KMS-11 (cell line): Measurements from ENCODE around the gene KHK.
A peak's percentile ranks its signal among the peaks of the same experiment; 100 is the strongest.

Experiments used
- H2AFZ ChIP-seq: fragments of 200-600 bp; sonication (generic); 2 replicates; pipeline ENCODE4 v1.6.1; 2016; ENCODE audit warnings: antibody characterized with exemption, mixed run types, low read depth
- H3K27ac ChIP-seq: fragments of 200-600 bp; sonication (generic); 2 replicates; pipeline ENCODE4 v1.6.1; 2016; ENCODE audit warnings: mild to moderate bottlenecking, mixed run types
- H3K27me3 ChIP-seq: fragments of 200-600 bp; sonication (generic); 2 replicates; pipeline ENCODE4 v1.6.1; 2017; ENCODE audit warnings: mild to moderate bottlenecking, low read depth, mixed run types, moderate library complexity; ENCODE audit not compliant: insufficient read depth
- H3K36me3 ChIP-seq: fragments of 200-600 bp; sonication (generic); 2 replicates; pipeline ENCODE4 v1.6.1; 2017; ENCODE audit warnings: mild to moderate bottlenecking, mixed run types; ENCODE audit not compliant: insufficient read depth
- H3K4me1 ChIP-seq: fragments of 200-600 bp; sonication (generic); 2 replicates; pipeline ENCODE4 v1.6.1; 2016; ENCODE audit warnings: mild to moderate bottlenecking, low read depth, mixed run types; ENCODE audit not compliant: poor library complexity, severe bottlenecking
- H3K4me2 ChIP-seq: fragments of 200-600 bp; sonication (generic); 2 replicates; pipeline ENCODE4 v1.7.0; 2016; ENCODE audit warnings: mild to moderate bottlenecking, mixed run types
- H3K4me3 ChIP-seq: fragments of 200-600 bp; sonication (generic); IDR thresholded peaks from 2 replicates; pipeline ENCODE4 v1.6.1; 2017; ENCODE audit warnings: low read depth, low read length, mixed read lengths; ENCODE audit not compliant: insufficient read depth
- H3K79me2 ChIP-seq: fragments of 200-600 bp; sonication (generic); 2 replicates; pipeline ENCODE4 v1.6.1; 2016; ENCODE audit warnings: low read depth, mixed run types; ENCODE audit not compliant: insufficient read depth
- H3K9ac ChIP-seq: fragments of 200-600 bp; sonication (generic); 2 replicates; pipeline ENCODE4 v1.6.1; 2016; ENCODE audit warnings: mild to moderate bottlenecking, mixed run types
- H4K20me1 ChIP-seq: fragments of 200-600 bp; sonication (generic); 2 replicates; pipeline ENCODE4 v1.6.1; 2016; ENCODE audit warnings: mild to moderate bottlenecking, mixed run types; ENCODE audit not compliant: insufficient read depth
- CTCF ChIP-seq: fragments of 200-600 bp; sonication (generic); conservative IDR thresholded peaks from 2 replicates; pipeline ENCODE4 v1.6.1; 2017; ENCODE audit warnings: low read depth, mild to moderate bottlenecking, antibody characterized with exemption, low read length, moderate library complexity, mixed read lengths

The KHK gene

DNA sequence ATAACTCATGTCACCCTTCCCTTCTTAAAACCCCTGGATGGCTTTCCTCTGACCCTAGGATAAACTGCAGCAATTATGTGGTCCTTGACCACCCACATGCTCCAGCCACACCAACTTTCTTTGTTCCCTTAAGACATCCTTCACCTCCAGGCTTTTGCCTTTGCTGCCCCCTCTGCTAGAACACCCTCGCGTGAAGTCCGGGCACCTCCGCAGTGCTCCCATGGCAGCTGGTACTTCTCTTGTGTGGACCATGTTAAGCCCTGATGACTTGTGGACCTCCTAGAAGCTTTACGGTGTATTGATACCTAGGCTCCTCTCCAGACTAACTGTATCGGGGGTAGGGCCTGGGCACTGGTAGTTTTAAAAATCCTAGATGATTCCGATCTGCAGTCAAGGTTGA, 36.2 kb downstream of the KHK start:
- H3K27ac ChIP-seq = no peak overlapping the region
- peak overlapping the region; percentile 67; the same call in 1 of the 2 replicates for H3K4me2 ChIP-seq
- no peaks in the 10 kb centered on the region for H3K36me3 ChIP-seq
- H4K20me1 ChIP-seq = no peaks in the 10 kb centered on the region
- no peak overlapping the region for H3K4me3 ChIP-seq
- peaks cover 9% of the 10 kb centered on the region for H3K4me1 ChIP-seq
- no peak for TF ChIP-seq CTCF
- H3K79me2 ChIP-seq = no peaks in the 10 kb centered on the region
- no peaks in the 10 kb centered on the region for H3K27me3 ChIP-seq
- H3K9ac ChIP-seq = no peak overlapping the region
- peak overlapping the region; percentile 78; the same call in 1 of the 2 replicates for H2AFZ ChIP-seq

- TF ChIP-seq CTCF = no peak
- Histone ChIP-seq H4K20me1 (no peaks in the 10 kb centered on the region), H3K36me3 (no peaks in the 10 kb centered on the region), H3K27ac (no peak within 1 kb of the TSS), H2AFZ (peak within 1 kb of the TSS; percentile 78), H3K4me3 (peak within 1 kb of the TSS; percentile 72), H3K4me1 (peaks cover 9% of the 10 kb centered on the region), H3K79me2 (no peaks in the 10 kb centered on the region), H3K9ac (peak within 1 kb of the TSS; percentile 28; the same call in 1 of the 2 replicates), H3K27me3 (no peaks in the 10 kb centered on the region), H3K4me2 (peak within 1 kb of the TSS; percentile 67)
Observed at GRCh38 chr2:27123302-27124150, 37.0 kb downstream of the KHK start, which contains the start of gene ABHD1. TSS of gene ABHD1 (plus strand) at chr2:27123815. CDS start at chr2:27123949, 134 bp downstream.

- Histone ChIP-seq H3K79me2 (no peaks in the 10 kb centered on the region), H3K4me3 (no peak overlapping the region), H3K27ac (no peak overlapping the region), H3K4me1 (peaks cover 9% of the 10 kb centered on the region), H4K20me1 (no peaks in the 10 kb centered on the region), H3K27me3 (no peaks in the 10 kb centered on the region), H2AFZ (no peak overlapping the region), H3K4me2 (no peak overlapping the region), H3K36me3 (no peaks in the 10 kb centered on the region), H3K9ac (no peak overlapping the region)
- no peak for TF ChIP-seq CTCF
Observed at GRCh38 chr2:27125104-27125503, 38.5 kb downstream of the KHK start.

DNA sequence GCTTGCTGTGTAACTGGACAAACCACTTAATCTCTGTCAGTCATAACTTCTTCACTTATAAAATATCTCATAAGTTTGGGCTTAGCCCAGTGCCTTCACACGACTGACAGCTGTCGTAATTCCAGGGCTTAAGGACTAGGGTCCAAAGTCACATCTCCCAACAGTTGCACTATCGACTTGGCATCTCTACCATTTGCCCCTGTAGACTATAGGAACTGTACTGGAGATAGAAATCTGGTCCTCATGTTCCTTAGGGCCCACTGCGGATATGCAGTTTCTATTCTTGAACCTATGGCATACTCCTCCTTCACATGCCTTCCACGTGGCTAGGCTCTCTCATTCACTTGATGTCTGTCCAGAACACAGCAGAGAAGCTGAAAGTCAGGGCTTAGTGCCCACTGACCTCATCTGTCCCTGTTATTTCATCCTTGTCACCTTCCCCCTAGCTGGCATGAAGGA, 39.7 kb downstream of the KHK start:
- H2AFZ ChIP-seq = no peak overlapping the region
- H3K9ac ChIP-seq = no peak overlapping the region
- H3K4me2 ChIP-seq = no peak overlapping the region
- no peak overlapping the region for H3K4me3 ChIP-seq
- TF ChIP-seq CTCF = no peak
- no peaks in the 10 kb centered on the region for H3K27me3 ChIP-seq
- no peaks in the 10 kb centered on the region for H4K20me1 ChIP-seq
- peaks cover 9% of the 10 kb centered on the region for H3K4me1 ChIP-seq
- no peaks in the 10 kb centered on the region for H3K36me3 ChIP-seq
- H3K27ac ChIP-seq = no peak overlapping the region
- no peaks in the 10 kb centered on the region for H3K79me2 ChIP-seq
